Erythroblast (primary cell): ENCODE data around the gene DDX56.

Experiments
- GATA1 ChIP-seq: IDR thresholded peaks from 2 replicates; pipeline ENCODE4 v1.6.1; 2011; ENCODE audit warnings: low read depth, mild to moderate bottlenecking, control low read depth, low read length, moderate library complexity
- POLR2A ChIP-seq: IDR thresholded peaks from 2 replicates; pipeline ENCODE4 v1.6.1; 2011; ENCODE audit warnings: mild to moderate bottlenecking, low read length

DNA sequence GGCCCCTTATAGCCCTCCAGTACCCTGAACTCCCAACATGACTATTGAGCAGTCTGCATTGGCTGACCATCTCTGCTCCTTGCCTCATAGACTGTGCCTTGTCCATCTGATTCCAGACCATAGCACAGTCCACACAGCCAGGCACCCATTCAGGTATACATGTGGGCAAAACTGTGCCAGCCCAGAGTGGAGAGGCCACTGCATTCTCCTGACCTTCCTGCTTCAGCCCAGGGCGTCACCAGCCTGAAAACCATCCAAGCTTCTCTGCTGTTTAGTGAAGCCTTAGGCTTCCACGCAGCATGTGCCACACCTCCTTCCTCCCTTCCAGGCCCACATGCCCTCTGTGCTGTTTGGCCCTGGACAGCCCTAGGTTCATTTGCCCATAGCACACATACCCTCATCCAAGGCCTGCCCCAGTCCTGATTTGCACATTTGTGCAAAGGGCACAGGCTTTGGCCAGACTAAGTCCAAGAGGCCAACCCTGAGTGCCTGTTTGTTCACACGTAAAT is 10.5 kb downstream of the DDX56 start:
- TF ChIP-seq POLR2A (peak; percentile 50), GATA1 (no peak)
